B cell (primary cell): ENCODE results near the gene NFAM1. TPM values are rescaled to one million over a fixed set of nuclear protein-coding genes. Genes with fewer than 3 reads are reported as not detected.

ENCODE experiments used
- ATAC-seq: fragments of 200-7000 bp; cut with Tn5 transposase; one replicate; pipeline ENCODE4 v1.10.0; 2021; ENCODE audit warnings: low read depth, mild to moderate bottlenecking, moderate number of reproducible peaks, moderate library complexity
- CTCF ChIA-PET: fragments of 350-600 bp; sonication (Branson Sonifier 250); formaldehyde crosslinking; loops from one replicate; lab custom pipeline; 2021; ENCODE audit warnings: antibody characterized with exemption, inconsistent platforms; lab: Charles Lee
- POLR2A ChIA-PET: fragments of 350-600 bp; sonication (Branson Sonifier 250); formaldehyde crosslinking; loops from one replicate; lab custom pipeline; 2021; ENCODE audit warnings: antibody characterized with exemption; lab: Charles Lee
- DNase-seq: peaks from one replicate; pipeline ENCODE4 v3.0.0; 2013
- H2AFZ ChIP-seq: 2 replicates; pipeline ENCODE4 v1.6.1; 2012; ENCODE audit warnings: mild to moderate bottlenecking, low read depth, low read length; ENCODE audit not compliant: insufficient read depth, poor library complexity, severe bottlenecking
- H3K27ac ChIP-seq, 2 donors: 1 replicate in 1 of 2; 2 replicates in 1 of 2; pipeline ENCODE4 v1.5.1; 2012 to 2013; ENCODE audit warnings: low read length in 2 of 2, mild to moderate bottlenecking in 2 of 2, moderate library complexity in 1 of 2
- H3K27me3 ChIP-seq, 4 experiments: fragments of 200-600 bp in 1 of 4; sonication (generic) in 1 of 4; replicated peaks in 1 of 4; 1 replicate in 2 of 4; 2 replicates in 2 of 4; pipeline versions ENCODE4 v1.6.1 to v1.7.0; 2013 to 2016; ENCODE audit warnings: low read length in 3 of 4, mild to moderate bottlenecking in 2 of 4, mixed read lengths in 1 of 4, moderate library complexity in 1 of 4; ENCODE audit not compliant: insufficient read depth in 4 of 4, control insufficient read depth in 3 of 4; ENCODE audit errors: control extremely low read depth in 1 of 4
- H3K36me3 ChIP-seq, 2 experiments: replicated peaks in 1 of 2; 1 replicate in 1 of 2; 2 replicates in 1 of 2; pipeline versions ENCODE4 v1.6.1 to v1.7.1; 2013; ENCODE audit warnings: low read length in 1 of 2; ENCODE audit not compliant: insufficient read depth in 2 of 2, control insufficient read depth in 1 of 2; ENCODE audit errors: control extremely low read depth in 1 of 2, extremely low read depth in 1 of 2
- H3K4me1 ChIP-seq, 2 donors: fragments of 200-600 bp in 1 of 2; sonication (generic) in 1 of 2; 1 replicate in 1 of 2; 2 replicates in 1 of 2; pipeline versions ENCODE4 v1.5.1 to v1.6.1; 2013 to 2017; ENCODE audit warnings: low read length in 2 of 2; ENCODE audit not compliant: control insufficient read depth in 2 of 2, insufficient read depth in 2 of 2
- H3K4me2 ChIP-seq: replicated peaks from 2 replicates; pipeline ENCODE3; 2012; ENCODE audit warnings: mild to moderate bottlenecking, low read depth, low read length; ENCODE audit not compliant: poor library complexity, severe bottlenecking
- H3K4me3 ChIP-seq, 5 experiments: fragments of 200-600 bp in 1 of 5; sonication (generic) in 1 of 5; 1 replicate in 3 of 5; 2 replicates in 2 of 5; pipeline versions ENCODE4 v1.5.1 to v1.7.0; 2011 to 2016; ENCODE audit warnings: low read length in 4 of 5, mild to moderate bottlenecking in 4 of 5, low read depth in 2 of 5, control low read depth in 1 of 5, moderate library complexity in 1 of 5; ENCODE audit not compliant: insufficient read depth in 1 of 5; ENCODE audit errors: control extremely low read depth in 1 of 5, extremely low read depth in 1 of 5
- H3K79me2 ChIP-seq: fragments of 200-600 bp; sonication (generic); one replicate; pipeline ENCODE4 v1.6.0; 2016; ENCODE audit warnings: low read length; ENCODE audit not compliant: control insufficient read depth, insufficient read depth
- H3K9ac ChIP-seq: fragments of 200-600 bp; sonication (generic); 2 replicates; pipeline ENCODE4 v1.6.1; 2017; ENCODE audit warnings: mild to moderate bottlenecking, low read length, moderate library complexity
- H3K9me3 ChIP-seq, 3 donors: one replicate each; pipeline versions ENCODE4 v1.6.1 to v1.7.1; 2013; ENCODE audit warnings: low read length in 2 of 3; ENCODE audit not compliant: control insufficient read depth in 2 of 3, insufficient read depth in 1 of 3; ENCODE audit errors: control extremely low read depth in 1 of 3
- H4K20me1 ChIP-seq: 2 replicates; pipeline ENCODE4 v1.6.0; 2012; ENCODE audit warnings: mild to moderate bottlenecking, low read length; ENCODE audit not compliant: insufficient read depth, control insufficient read depth, poor library complexity, severe bottlenecking
- H3K27ac Mint-ChIP-seq: one replicate; pipeline ENCODE4 v1.8.0; 2021; ENCODE audit warnings: mixed read lengths
- H3K27me3 Mint-ChIP-seq: one replicate; pipeline ENCODE4 v1.8.0; 2021; ENCODE audit warnings: mixed read lengths
- H3K4me1 Mint-ChIP-seq: one replicate; pipeline ENCODE4 v1.8.0; 2021; ENCODE audit warnings: mixed read lengths
- H3K4me3 Mint-ChIP-seq: one replicate; pipeline ENCODE4 v1.8.0; 2021; ENCODE audit warnings: mixed read lengths
- H3K9me3 Mint-ChIP-seq: one replicate; pipeline ENCODE4 v1.8.0; 2022; ENCODE audit warnings: mixed read lengths; ENCODE audit not compliant: insufficient read depth
- EZH2 ChIP-seq: IDR thresholded peaks from 2 replicates; pipeline ENCODE4 v1.6.1; 2012; ENCODE audit warnings: borderline replicate concordance, low read depth, mild to moderate bottlenecking, moderate library complexity, low read length; ENCODE audit not compliant: insufficient read depth, poor library complexity, severe bottlenecking
- WGBS: methylation state at CpG from one replicate; pipeline ENCODE4 v1.1.5; 2013; ENCODE audit warnings: missing lambda C conversion rate; ENCODE audit not compliant: insufficient coverage; 5-methylcytosine and 5-hydroxymethylcytosine counted together
- intact Hi-C: fragments of 100-400 bp; cut with micrococcal nuclease; formaldehyde crosslinking; loops from one replicate; pipeline ENCODE4 v1.10.0; 2022
- polyA plus RNA-seq: library from polyadenylated mRNA; depleted of rRNA; stranded (reverse); fragments of >200 nt; gene quantifications from 2 replicates; pipeline ENCODE4 v1.2.3, GENCODE V29; 2012
- total RNA-seq, 2 donors: library from RNA; stranded (reverse); fragments of 120-200 nt in 1 of 2; gene quantifications; 1 replicate in 1 of 2; 2 replicates in 1 of 2; pipeline versions ENCODE4 v1.2.3 to v1.2.4, GENCODE V29; 2013 to 2022
- TF ChIP-seq, protein P1 (sequence below): fragments of 200-600 bp; IDR thresholded peaks from one replicate; pipeline ENCODE4 v1.8.0; 2022; ENCODE audit warnings: antibody characterized with exemption, mild to moderate bottlenecking

Gene NFAM1
- total and polyA plus RNA-seq, 2 donors (not counting 1 experiment from before 2014, with no cell fraction given), result 0.27 to 0.52 TPM

DNA sequence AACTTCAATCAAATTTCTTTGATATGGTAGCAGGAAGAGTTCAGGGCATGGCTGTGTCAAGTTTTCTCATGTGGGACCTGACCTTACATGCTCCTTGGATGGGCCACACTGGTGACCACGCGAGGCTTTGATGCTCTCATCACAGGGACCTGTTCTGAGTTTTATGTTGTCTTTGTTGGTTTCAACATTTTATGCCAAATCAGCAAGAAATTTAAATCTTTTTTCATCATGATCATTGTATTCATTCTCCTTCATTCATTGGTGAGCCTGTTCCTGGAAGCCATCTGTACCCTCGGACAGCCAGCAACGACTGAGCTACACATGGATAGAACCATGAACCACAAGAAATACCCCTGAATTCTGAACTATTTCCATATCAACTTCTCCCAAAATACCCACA is 10.5 kb upstream of the NFAM1 start:
- Mint-ChIP-seq H3K9me3 (no peaks in the 10 kb centered on the region), H3K4me1 (peaks cover 44% of the 10 kb centered on the region), H3K27me3 (peaks cover 9% of the 10 kb centered on the region), H3K27ac (peak overlapping the region; percentile 20), H3K4me3 (no peak overlapping the region)
- CTCF ChIA-PET, result interaction anchor here (1.0 to 3.7 kb wide), 8 partner anchors 73 to 475 kb away, joined by 3 to 76 read pairs (median 7); partner anchors contain the start of genes NDUFA6 and SEPTIN3
- Histone ChIP-seq H3K79me2 (no peaks in the 10 kb centered on the region), H3K4me2 (no peak overlapping the region), H4K20me1 (no peaks in the 10 kb centered on the region), H3K4me1 (peaks cover 44 to 45% of the 10 kb centered on the region in 2 donors), H3K9ac (no peak overlapping the region), H3K4me3 (no peak overlapping the region), H3K27ac (no peak overlapping the region), H3K36me3 (no peaks in the 10 kb centered on the region), H2AFZ (no peak overlapping the region), H3K9me3 (peaks cover 0 to 7% (median 0%) of the 10 kb centered on the region in 3 donors), H3K27me3 (peaks cover 0 to 47% (median 10%) of the 10 kb centered on the region in 4 experiments)
- intact Hi-C loops, result loop anchor here (5.0 kb wide), 1 partner anchor 110 kb away; the partner anchor contains the start of gene SERHL2
- POLR2A ChIA-PET, result no interaction called here
- no peak for DNase-seq
- no peak for ATAC-seq
- no peak for TF ChIP-seq EZH2
- TF ChIP-seq, protein P1, sequence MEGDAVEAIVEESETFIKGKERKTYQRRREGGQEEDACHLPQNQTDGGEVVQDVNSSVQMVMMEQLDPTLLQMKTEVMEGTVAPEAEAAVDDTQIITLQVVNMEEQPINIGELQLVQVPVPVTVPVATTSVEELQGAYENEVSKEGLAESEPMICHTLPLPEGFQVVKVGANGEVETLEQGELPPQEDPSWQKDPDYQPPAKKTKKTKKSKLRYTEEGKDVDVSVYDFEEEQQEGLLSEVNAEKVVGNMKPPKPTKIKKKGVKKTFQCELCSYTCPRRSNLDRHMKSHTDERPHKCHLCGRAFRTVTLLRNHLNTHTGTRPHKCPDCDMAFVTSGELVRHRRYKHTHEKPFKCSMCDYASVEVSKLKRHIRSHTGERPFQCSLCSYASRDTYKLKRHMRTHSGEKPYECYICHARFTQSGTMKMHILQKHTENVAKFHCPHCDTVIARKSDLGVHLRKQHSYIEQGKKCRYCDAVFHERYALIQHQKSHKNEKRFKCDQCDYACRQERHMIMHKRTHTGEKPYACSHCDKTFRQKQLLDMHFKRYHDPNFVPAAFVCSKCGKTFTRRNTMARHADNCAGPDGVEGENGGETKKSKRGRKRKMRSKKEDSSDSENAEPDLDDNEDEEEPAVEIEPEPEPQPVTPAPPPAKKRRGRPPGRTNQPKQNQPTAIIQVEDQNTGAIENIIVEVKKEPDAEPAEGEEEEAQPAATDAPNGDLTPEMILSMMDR, result no peak
- 88% methylated on average over 2 of the region's 4 CpGs for WGBS

GRCh38 chr22:42440728-42441127 is 8.5 kb upstream of the NFAM1 start:
- Histone ChIP-seq H3K4me3 (no peak overlapping the region), H4K20me1 (no peaks in the 10 kb centered on the region), H3K79me2 (no peaks in the 10 kb centered on the region), H2AFZ (no peak overlapping the region), H3K9me3 (peaks cover 0 to 3% (median 0%) of the 10 kb centered on the region in 3 donors), H3K27me3 (peaks cover 0 to 45% (median 12%) of the 10 kb centered on the region in 4 experiments), H3K4me1 (peaks cover 58% of the 10 kb centered on the region in 2 donors), H3K27ac (no peak overlapping the region), H3K4me2 (no peak overlapping the region), H3K36me3 (no peaks in the 10 kb centered on the region), H3K9ac (no peak overlapping the region)
- ChIA-PET CTCF (interaction anchor here (0.9 to 10.7 kb wide), 4 partner anchors 32 to 350 kb away, joined by 3 to 131 read pairs (median 11); partner anchors contain the start of gene NDUFA6), POLR2A (no interaction called here)
- ATAC-seq (no peak), DNase-seq (no peak)
- peaks cover 54% of the 10 kb centered on the region for H3K4me1 Mint-ChIP-seq
- intact Hi-C loops, result loop anchor here (5.0 kb wide), 1 partner anchor 112 kb away; the partner anchor contains the start of gene SERHL2
- TF ChIP-seq, protein P1, result no peak
- TF ChIP-seq EZH2, result no peak
- no peak overlapping the region for H3K4me3 Mint-ChIP-seq
- 87% methylated on average over 6 of the region's 15 CpGs for WGBS
- H3K27me3 Mint-ChIP-seq, result peaks cover 22% of the 10 kb centered on the region
- no peak overlapping the region for H3K27ac Mint-ChIP-seq
- H3K9me3 Mint-ChIP-seq, result no peaks in the 10 kb centered on the region
